Loucy (cell line): Measurements from ENCODE around the gene PPIL1.
A peak's percentile ranks its signal among the peaks of the same experiment; 100 is the strongest.
"Not testable (repeated sequence)": the region's sequence is repeated elsewhere in the genome, so short reads cannot be mapped to it uniquely, and the experiment has no call there.

Source experiments
- H2AFZ ChIP-seq: fragments of 200-600 bp; sonication (generic); 2 replicates; pipeline ENCODE4 v1.6.0; 2016; ENCODE audit warnings: antibody characterized with exemption, mild to moderate bottlenecking, low read length, moderate library complexity
- H3F3A ChIP-seq: fragments of 200-600 bp; 2 replicates; pipeline ENCODE4 v1.6.0; 2016; ENCODE audit warnings: antibody characterized with exemption, low read depth, mild to moderate bottlenecking
- H3K27me3 ChIP-seq: fragments of 200-600 bp; sonication (generic); 2 replicates; pipeline ENCODE4 v1.6.1; 2014; ENCODE audit warnings: low read length, mild to moderate bottlenecking; ENCODE audit not compliant: insufficient read depth, poor library complexity, severe bottlenecking
- H3K36me3 ChIP-seq: fragments of 200-600 bp; sonication (generic); 2 replicates; pipeline ENCODE4 v1.6.1; 2016; ENCODE audit warnings: low read length; ENCODE audit not compliant: insufficient read depth
- H3K4me1 ChIP-seq: fragments of 200-600 bp; sonication (generic); 2 replicates; pipeline ENCODE4 v1.5.1; 2014; ENCODE audit warnings: low read length, mild to moderate bottlenecking; ENCODE audit not compliant: insufficient read depth, poor library complexity, severe bottlenecking
- H3K4me2 ChIP-seq: fragments of 200-600 bp; sonication (generic); 2 replicates; pipeline ENCODE4 v1.6.0; 2014; ENCODE audit warnings: antibody characterized with exemption, low read length, low read depth, mild to moderate bottlenecking; ENCODE audit not compliant: poor library complexity, severe bottlenecking
- H3K4me3 ChIP-seq: fragments of 200-600 bp; sonication (generic); 2 replicates; pipeline ENCODE4 v1.5.1; 2014; ENCODE audit warnings: low read length, mild to moderate bottlenecking, mixed read lengths; ENCODE audit not compliant: poor library complexity, severe bottlenecking
- H3K79me2 ChIP-seq: fragments of 200-600 bp; sonication (generic); 2 replicates; pipeline ENCODE4 v1.6.1; 2014; ENCODE audit warnings: low read length; ENCODE audit not compliant: insufficient read depth
- H3K9ac ChIP-seq: fragments of 200-600 bp; sonication (generic); 2 replicates; pipeline ENCODE4 v1.6.0; 2014; ENCODE audit warnings: mild to moderate bottlenecking, low read depth, low read length, moderate library complexity; ENCODE audit not compliant: poor library complexity, severe bottlenecking
- H3K9me2 ChIP-seq: fragments of 200-600 bp; sonication (generic); replicated peaks from 2 replicates; pipeline ENCODE4 v1.6.1; 2016; ENCODE audit warnings: low read depth, low read length, mixed read lengths
- H3K9me3 ChIP-seq: fragments of 200-600 bp; sonication (generic); 2 replicates; pipeline ENCODE4 v1.6.1; 2014; ENCODE audit warnings: mild to moderate bottlenecking, antibody characterized with exemption, low read length, low read depth; ENCODE audit not compliant: insufficient read depth
- H4K20me1 ChIP-seq: fragments of 200-600 bp; sonication (generic); 2 replicates; pipeline ENCODE4 v1.6.0; 2014; ENCODE audit warnings: antibody characterized with exemption, low read length, mild to moderate bottlenecking; ENCODE audit not compliant: insufficient read depth, poor library complexity, severe bottlenecking
- CTCF ChIP-seq: fragments of 200-600 bp; sonication (generic); conservative IDR thresholded peaks from 2 replicates; pipeline ENCODE4 v1.5.1; 2014; ENCODE audit warnings: mild to moderate bottlenecking, antibody characterized with exemption, low read length
- EZH2phosphoT487 ChIP-seq: fragments of 200-600 bp; IDR thresholded peaks from 2 replicates; pipeline ENCODE4 v1.6.1; 2018; ENCODE audit warnings: antibody characterized with exemption, mild to moderate bottlenecking, moderate library complexity, borderline replicate concordance

PPIL1 gene

GRCh38 chr6:36904114-36904513 lies 29.5 kb upstream of the PPIL1 start:
- no peaks in the 10 kb centered on the region for H4K20me1 ChIP-seq
- H2AFZ ChIP-seq = no peak overlapping the region
- no peak overlapping the region for H3K4me3 ChIP-seq
- peaks cover 61% of the 10 kb centered on the region for H3K4me1 ChIP-seq
- peak overlapping the region; percentile 14 for H3K4me2 ChIP-seq
- no peaks in the 10 kb centered on the region for H3K27me3 ChIP-seq
- TF ChIP-seq CTCF (no peak), EZH2phosphoT487 (no peak)
- H3K9me3 ChIP-seq = no peaks in the 10 kb centered on the region
- peaks cover 10% of the 10 kb centered on the region; the same call in 1 of the 2 replicates for H3K79me2 ChIP-seq
- H3K9me2 ChIP-seq = no peaks in the 10 kb centered on the region
- no peaks in the 10 kb centered on the region; the same call in 1 of the 2 replicates for H3F3A ChIP-seq
- peak overlapping the region; percentile 37 for H3K9ac ChIP-seq
- peaks cover 16% of the 10 kb centered on the region for H3K36me3 ChIP-seq

DNA sequence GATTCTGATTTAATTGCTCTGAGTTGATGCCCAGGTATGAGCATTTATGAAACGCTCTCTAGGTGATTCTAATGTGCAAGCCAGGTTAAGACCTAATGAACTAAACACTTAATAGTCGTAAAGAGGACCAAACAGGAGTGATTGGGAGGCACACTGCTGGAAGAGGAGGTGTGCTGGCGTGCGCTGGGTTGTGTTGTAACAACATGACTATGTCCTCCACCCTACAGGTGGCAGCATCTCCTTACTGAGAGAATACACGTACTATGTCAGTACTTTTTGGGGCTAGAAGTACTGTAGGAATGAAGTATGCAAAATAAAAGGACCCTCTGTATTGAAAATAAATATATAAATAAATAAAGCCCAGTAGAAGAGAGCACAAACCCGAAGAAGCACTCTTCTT lies 23.0 kb upstream of the PPIL1 start:
- Histone ChIP-seq H3K9me3 (no peaks in the 10 kb centered on the region), H3K4me2 (no peak overlapping the region), H3K4me3 (no peak overlapping the region), H3K9ac (no peak overlapping the region), H3K79me2 (peaks cover 12% of the 10 kb centered on the region), H3K36me3 (peaks cover 9% of the 10 kb centered on the region), H3K4me1 (peaks cover 14% of the 10 kb centered on the region), H3K9me2 (no peaks in the 10 kb centered on the region), H3K27me3 (no peaks in the 10 kb centered on the region), H3F3A (no peaks in the 10 kb centered on the region), H4K20me1 (no peaks in the 10 kb centered on the region), H2AFZ (no peak overlapping the region)
- TF ChIP-seq EZH2phosphoT487 (no peak), CTCF (peak; percentile 75)

DNA sequence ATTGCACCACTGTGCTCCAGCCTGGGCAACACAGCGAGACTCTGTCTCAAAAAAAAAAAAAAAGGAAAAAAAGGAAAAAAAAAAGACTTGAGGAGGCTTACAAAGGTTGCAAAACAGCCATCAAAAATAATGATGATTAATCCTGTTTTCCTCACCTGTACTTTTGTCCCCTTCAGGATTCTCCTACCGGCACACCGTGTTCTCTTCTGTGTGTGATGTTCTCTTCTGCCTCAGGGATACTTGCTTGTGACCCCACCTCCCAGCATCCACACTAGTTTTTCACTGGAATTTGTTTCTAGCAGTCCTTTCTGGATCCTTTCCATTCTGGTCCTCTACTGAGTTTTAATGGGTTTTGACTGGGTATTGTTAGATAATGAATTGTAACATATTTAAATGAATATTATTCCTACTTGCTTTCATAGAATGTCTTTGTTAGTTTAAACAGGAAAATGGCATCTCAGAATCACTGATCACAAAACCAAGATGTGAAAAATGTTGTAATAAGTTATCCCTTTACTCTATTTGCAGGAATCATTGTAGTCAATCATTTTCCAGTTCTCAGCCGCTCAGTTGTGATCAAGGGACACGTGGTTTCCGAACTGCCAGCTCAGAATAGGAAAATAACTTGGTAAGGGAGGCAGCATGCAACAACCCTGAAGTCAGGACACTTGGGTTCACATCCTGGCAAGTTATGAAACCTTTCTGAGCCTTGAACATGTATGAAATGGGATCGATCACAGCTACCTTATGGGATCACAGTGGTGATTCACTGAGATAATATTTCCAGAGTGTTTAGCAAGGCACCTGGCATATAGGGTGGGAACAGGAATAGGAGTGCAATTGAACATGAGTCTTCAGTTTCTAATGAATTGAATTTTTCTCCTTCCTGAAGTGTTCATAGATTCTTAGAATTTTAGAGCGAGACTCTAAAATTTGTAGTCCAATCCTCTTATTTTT lies 19.7 kb upstream of the PPIL1 start:
- TF ChIP-seq EZH2phosphoT487 = no peak
- no peak for TF ChIP-seq CTCF
- no peaks in the 10 kb centered on the region for H4K20me1 ChIP-seq
- H3K4me2 ChIP-seq = no peak overlapping the region
- H3K4me3 ChIP-seq = no peak overlapping the region
- no peaks in the 10 kb centered on the region for H3K9me2 ChIP-seq
- H3K9ac ChIP-seq = no peak overlapping the region
- H3K79me2 ChIP-seq = peaks cover 31% of the 10 kb centered on the region
- H3K27me3 ChIP-seq = no peaks in the 10 kb centered on the region
- peaks cover 18% of the 10 kb centered on the region for H3K4me1 ChIP-seq
- H2AFZ ChIP-seq = no peak overlapping the region
- H3K36me3 ChIP-seq = no peaks in the 10 kb centered on the region
- H3K9me3 ChIP-seq = no peaks in the 10 kb centered on the region
- no peaks in the 10 kb centered on the region for H3F3A ChIP-seq

DNA sequence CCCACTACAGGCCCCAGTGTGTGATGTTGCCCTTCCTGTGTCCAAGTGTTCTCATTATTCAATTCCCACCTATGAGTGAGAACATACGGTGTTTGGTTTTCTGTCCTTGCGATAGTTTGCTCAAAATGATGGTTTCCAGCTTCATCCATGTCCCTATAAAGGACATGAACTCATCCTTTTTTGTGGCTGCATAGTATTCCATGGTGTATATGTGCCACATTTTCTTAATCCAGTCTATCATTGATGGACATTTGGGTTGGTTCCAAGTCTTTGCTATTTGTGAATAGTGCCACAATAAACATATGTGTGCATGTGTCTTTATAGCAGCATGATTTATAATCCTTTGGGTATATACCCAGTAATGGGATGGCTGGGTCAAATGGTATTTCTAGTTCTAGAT lies 16.6 kb upstream of the PPIL1 start:
- not testable (repeated sequence) for H3K36me3 ChIP-seq, H3K27me3 ChIP-seq, H3K4me2 ChIP-seq, H3F3A ChIP-seq, H3K9me2 ChIP-seq, H3K9me3 ChIP-seq, H2AFZ ChIP-seq, H4K20me1 ChIP-seq, H3K4me3 ChIP-seq, H3K9ac ChIP-seq
- H3K4me1 ChIP-seq = peaks cover 37% of the 10 kb centered on the region
- H3K79me2 ChIP-seq = peaks cover 57% of the 10 kb centered on the region
